ENCODE data around the gene PTGES.

Gene PTGES

GRCh38 chr9:129783516-129784361, 30.9 kb upstream of the PTGES start:
- H3K4me3 ChIP-seq (ENCODE audit: low read depth, low read length), result no peak overlapping the region
- TF ChIP-seq CTCF (IDR thresholded peaks at IDR 0.05; ENCODE audit: low read depth, low read length, missing control alignments), result peak; percentile 89
- peak; percentile 26 for DNase-seq (ENCODE audit: low read depth)

DNA sequence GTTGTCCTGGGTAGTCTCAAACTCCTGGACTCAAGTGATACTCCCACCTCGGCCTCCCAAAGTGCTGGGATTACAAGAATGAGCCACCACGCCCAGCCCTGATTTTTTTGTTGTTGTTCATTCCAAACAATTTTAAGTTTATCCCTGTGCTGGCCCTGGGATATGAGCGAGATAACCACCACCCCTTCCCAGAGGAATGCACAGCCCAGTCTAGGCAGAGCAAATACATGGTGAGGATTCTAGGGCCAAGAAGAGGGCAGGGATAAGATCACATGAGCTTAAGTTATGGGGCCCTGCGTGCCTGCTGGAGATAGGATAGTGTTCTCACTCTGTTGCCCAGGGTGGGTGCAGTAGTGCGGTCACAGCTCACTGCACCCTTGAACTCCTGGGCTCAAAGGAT, 29.1 kb upstream of the PTGES start:
- no peak overlapping the region for H3K4me3 ChIP-seq (ENCODE audit: low read depth, low read length)
- TF ChIP-seq CTCF (IDR thresholded peaks at IDR 0.05; ENCODE audit: low read depth, low read length, missing control alignments), result no peak
- DNase-seq (ENCODE audit: low read depth), result no peak

- H3K4me3 ChIP-seq (ENCODE audit: low read depth, low read length), result no peak overlapping the region
- no peak for DNase-seq (ENCODE audit: low read depth)
- no peak for TF ChIP-seq CTCF (IDR thresholded peaks at IDR 0.05; ENCODE audit: low read depth, low read length, missing control alignments)
Measured at GRCh38 chr9:129781131-129781530, 28.3 kb upstream of the PTGES start.

DNA sequence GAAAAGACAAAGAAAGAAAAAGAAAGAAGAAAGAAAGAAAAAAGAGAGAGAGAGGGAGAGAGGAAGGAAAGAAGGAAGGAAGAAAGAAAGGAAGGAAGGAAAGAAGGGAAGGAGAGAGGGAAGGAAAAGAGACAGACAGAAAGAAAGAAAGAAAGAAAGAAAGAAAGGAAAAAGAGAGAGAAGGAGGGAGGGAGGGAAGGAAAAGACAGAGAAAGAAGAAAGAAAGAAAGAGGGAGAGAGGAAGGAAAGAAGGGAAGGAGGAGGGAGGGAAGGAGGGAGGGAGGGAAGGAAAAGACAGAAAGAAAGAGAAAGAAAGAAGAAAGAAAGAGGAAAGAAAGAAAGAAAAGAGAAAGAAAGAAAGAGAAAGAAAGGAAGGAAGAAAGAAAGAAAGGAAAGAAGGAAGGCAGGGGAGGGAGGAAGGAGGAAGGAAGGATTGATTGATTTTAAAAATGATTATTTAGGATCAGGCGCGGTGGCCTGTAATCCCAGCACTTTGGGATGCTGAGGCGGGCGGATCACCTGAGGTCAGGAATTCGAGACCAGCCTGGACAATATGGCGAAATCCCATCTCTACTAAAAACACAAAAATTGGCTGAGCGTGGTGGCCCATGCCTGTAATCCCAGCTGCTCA, 26.8 kb upstream of the PTGES start:
- TF ChIP-seq CTCF (IDR thresholded peaks at IDR 0.05; ENCODE audit: low read depth, low read length, missing control alignments), result no peak
- no peak for DNase-seq (ENCODE audit: low read depth)
- H3K4me3 ChIP-seq (ENCODE audit: low read depth, low read length), result no peak overlapping the region

GRCh38 chr9:129778469-129778868, 25.6 kb upstream of the PTGES start:
- no peak for TF ChIP-seq CTCF (IDR thresholded peaks at IDR 0.05; ENCODE audit: low read depth, low read length, missing control alignments)
- no peak overlapping the region for H3K4me3 ChIP-seq (ENCODE audit: low read depth, low read length)
- DNase-seq (ENCODE audit: low read depth), result no peak

DNA sequence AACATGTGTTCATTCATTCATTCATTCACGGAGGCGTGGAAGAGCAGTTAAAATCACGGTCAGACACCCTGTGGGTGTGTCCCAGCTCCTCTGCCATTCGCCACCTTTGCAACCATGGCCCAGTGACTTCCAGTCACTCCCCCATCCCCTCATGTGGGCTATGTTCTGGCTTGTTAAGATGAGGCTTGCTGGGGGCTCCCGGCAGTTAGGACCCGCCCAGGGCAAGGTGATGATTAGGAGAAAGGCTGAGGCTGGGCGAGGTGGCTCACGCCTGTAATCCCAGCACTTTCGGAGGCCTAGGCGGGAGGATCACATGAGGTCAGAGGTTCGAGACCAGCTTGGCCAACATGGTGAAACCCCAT, 24.9 kb upstream of the PTGES start:
- no peak overlapping the region for H3K4me3 ChIP-seq (ENCODE audit: low read depth, low read length)
- no peak for TF ChIP-seq CTCF (IDR thresholded peaks at IDR 0.05; ENCODE audit: low read depth, low read length, missing control alignments)
- no peak for DNase-seq (ENCODE audit: low read depth)
